Type B pancreatic cell (in vitro differentiated cells): Measurements from ENCODE around the gene TMEFF2. TPM values are rescaled to one million over a fixed set of nuclear protein-coding genes. Genes with fewer than 3 reads are reported as not detected.

Source experiments
- DNase-seq: peaks from one replicate; pipeline ENCODE4 v3.0.0; 2021; ENCODE audit warnings: mixed read lengths; ENCODE audit not compliant: unreplicated experiment; ENCODE audit errors: extremely low spot score
- H3K27ac Mint-ChIP-seq: 2 replicates; pipeline ENCODE4 v1.8.0; 2021; ENCODE audit warnings: mild to moderate bottlenecking, mixed read lengths
- H3K27me3 Mint-ChIP-seq: 2 replicates; pipeline ENCODE4 v1.8.0; 2021; ENCODE audit warnings: mixed read lengths
- H3K36me3 Mint-ChIP-seq: 2 replicates; pipeline ENCODE4 v1.8.0; 2021; ENCODE audit warnings: mixed read lengths
- H3K4me1 Mint-ChIP-seq: one replicate; pipeline ENCODE4 v1.8.0; 2021; ENCODE audit warnings: mixed read lengths; ENCODE audit not compliant: unreplicated experiment
- H3K4me3 Mint-ChIP-seq: 2 replicates; pipeline ENCODE4 v1.8.0; 2021; ENCODE audit warnings: mild to moderate bottlenecking, mixed read lengths
- H3K9me3 Mint-ChIP-seq: 2 replicates; pipeline ENCODE4 v1.8.0; 2021; ENCODE audit warnings: mixed read lengths
- total RNA-seq: library from RNA; stranded (reverse); gene quantifications from 2 replicates; pipeline ENCODE4 v1.2.1, GENCODE V29; 2021; ENCODE audit warnings: low replicate concordance
- TF ChIP-seq, protein P1 (sequence below): fragments of 200-600 bp; sonication (generic); conservative IDR thresholded peaks from 2 replicates; pipeline ENCODE4 v1.5.0; 2021; ENCODE audit warnings: antibody characterized with exemption, mild to moderate bottlenecking

The TMEFF2 gene
- total RNA-seq, 1 donor from 2014 or later, result 10.7 TPM

DNA sequence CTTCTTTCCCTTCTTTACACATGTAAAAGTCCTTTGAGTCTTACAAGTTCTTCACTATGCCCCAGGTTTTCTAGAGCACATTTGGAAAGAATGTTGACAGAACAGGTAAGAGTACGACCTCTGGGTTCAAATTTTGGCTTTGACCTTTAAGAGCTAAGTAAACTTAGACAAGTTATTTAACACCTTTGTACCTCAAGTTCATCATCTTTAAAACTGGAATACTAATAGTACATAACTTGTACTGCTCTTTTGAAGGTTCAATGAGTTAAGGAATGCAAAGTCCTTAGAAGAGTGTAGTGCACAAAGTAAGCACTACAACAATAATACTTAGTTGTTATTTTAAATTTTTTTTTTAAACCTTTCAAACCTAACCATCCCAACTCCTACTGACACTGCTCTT, 156.6 kb downstream of the TMEFF2 start:
- Mint-ChIP-seq H3K4me1 (peaks cover 15% of the 10 kb centered on the region), H3K27me3 (no peaks in the 10 kb centered on the region), H3K9me3 (peaks cover 11% of the 10 kb centered on the region), H3K27ac (no peak overlapping the region), H3K36me3 (no peaks in the 10 kb centered on the region), H3K4me3 (no peak overlapping the region)
- TF ChIP-seq, protein P1, sequence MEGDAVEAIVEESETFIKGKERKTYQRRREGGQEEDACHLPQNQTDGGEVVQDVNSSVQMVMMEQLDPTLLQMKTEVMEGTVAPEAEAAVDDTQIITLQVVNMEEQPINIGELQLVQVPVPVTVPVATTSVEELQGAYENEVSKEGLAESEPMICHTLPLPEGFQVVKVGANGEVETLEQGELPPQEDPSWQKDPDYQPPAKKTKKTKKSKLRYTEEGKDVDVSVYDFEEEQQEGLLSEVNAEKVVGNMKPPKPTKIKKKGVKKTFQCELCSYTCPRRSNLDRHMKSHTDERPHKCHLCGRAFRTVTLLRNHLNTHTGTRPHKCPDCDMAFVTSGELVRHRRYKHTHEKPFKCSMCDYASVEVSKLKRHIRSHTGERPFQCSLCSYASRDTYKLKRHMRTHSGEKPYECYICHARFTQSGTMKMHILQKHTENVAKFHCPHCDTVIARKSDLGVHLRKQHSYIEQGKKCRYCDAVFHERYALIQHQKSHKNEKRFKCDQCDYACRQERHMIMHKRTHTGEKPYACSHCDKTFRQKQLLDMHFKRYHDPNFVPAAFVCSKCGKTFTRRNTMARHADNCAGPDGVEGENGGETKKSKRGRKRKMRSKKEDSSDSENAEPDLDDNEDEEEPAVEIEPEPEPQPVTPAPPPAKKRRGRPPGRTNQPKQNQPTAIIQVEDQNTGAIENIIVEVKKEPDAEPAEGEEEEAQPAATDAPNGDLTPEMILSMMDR, result no peak
- no peak for DNase-seq

DNA sequence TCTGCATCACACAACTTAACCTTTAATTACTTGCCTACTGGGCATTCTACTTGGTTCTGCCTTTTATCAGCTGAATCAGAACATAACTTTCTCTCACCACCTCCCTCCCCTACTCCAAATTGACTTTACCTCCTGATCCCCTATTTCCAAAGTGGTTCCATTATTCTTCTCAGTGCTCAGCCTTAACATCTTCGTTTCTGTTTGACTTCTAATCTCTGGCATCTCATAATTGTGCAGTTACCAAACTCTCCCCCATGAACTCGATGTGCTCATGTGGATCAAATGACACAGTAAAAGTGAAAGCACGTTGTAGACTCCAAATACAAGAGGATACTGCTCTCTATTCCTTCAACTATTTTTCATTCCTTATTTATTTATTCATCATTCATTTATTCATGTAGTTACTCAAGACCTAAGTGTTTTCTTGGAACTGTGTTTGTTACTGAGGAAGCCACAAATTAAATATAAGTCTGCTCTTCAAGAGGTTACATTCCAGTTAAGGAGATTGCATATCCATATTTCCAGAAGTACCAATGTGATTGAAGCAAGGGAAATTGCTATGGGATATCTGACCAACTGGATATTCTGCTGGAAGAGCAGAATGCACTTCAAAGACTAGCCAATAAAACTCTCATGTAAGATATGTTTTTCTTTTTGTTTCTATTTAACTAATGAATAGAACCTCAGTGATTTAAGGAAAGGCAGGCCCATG, 158.8 kb downstream of the TMEFF2 start:
- Mint-ChIP-seq H3K27me3 (no peaks in the 10 kb centered on the region), H3K9me3 (peaks cover 4% of the 10 kb centered on the region), H3K4me1 (peaks cover 15% of the 10 kb centered on the region), H3K4me3 (peak overlapping the region; percentile 0), H3K36me3 (no peaks in the 10 kb centered on the region), H3K27ac (no peak overlapping the region)
- no peak for DNase-seq
- TF ChIP-seq, protein P1, result no peak

DNA sequence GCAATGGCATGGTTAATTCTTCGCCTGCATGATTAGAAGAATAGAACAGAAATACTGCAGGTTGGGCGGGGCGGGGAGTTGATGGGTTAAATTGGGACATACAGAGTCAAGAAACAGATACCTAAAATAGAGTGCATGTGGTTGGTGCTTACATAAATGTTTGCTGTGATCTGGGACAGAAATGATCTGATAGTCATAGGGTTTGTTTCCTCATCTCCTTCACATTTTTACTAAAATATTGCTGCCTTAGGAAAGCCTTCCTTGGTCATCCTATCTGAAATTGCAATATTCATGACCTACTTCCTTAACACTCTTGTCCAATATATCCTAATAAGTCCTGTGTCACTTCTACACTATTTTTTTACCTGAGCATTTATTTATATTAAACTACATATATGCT, 163.9 kb downstream of the TMEFF2 start:
- H3K4me1 Mint-ChIP-seq, result peaks cover 14% of the 10 kb centered on the region
- H3K4me3 Mint-ChIP-seq, result no peak overlapping the region
- TF ChIP-seq, protein P1, result no peak
- H3K9me3 Mint-ChIP-seq, result peaks cover 14% of the 10 kb centered on the region
- no peaks in the 10 kb centered on the region for H3K27me3 Mint-ChIP-seq
- no peak overlapping the region for H3K27ac Mint-ChIP-seq
- peaks cover 5% of the 10 kb centered on the region for H3K36me3 Mint-ChIP-seq
- DNase-seq, result no peak

DNA sequence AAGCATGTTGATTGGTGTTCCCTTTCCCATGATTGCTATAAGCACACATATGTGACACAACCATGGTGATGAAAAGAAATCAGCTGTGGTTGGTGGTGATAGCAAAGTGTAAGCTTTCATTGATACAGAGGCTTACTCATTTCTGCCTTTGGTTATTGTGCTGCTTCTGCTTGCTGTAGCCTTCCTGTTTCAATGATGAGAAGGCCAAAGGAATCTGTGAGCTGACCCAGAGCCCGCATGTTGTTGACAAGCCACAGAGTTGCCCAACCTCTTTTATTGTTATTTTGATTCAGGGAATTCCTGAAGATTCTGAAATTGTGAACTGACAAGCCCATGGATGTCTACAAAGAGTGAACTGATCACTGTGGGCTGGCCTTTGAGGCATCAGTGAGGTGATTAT, 164.4 kb downstream of the TMEFF2 start:
- TF ChIP-seq, protein P1, result no peak
- Mint-ChIP-seq H3K27me3 (no peaks in the 10 kb centered on the region), H3K4me1 (peaks cover 12% of the 10 kb centered on the region), H3K36me3 (peaks cover 5% of the 10 kb centered on the region), H3K9me3 (peaks cover 14% of the 10 kb centered on the region), H3K27ac (no peak overlapping the region), H3K4me3 (no peak overlapping the region)
- no peak for DNase-seq

DNA sequence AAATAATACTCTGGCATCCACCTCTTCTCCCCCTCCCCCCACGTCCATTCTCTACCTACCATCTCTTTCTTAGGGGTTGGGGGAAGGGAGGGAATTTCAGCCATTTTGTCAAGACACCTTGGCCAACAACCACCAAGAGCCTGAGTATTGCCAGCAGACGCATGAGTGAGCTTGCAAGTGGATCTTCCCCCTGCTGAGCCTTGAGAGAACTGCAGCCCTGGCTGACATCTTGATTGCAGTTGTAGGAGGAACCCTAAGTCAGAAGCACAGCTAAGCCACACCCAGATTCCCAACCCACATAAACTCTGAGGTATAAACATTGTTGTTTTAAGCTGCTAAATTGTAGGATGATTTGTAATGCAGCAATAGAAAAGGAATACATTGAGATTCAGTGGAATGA, 165.6 kb downstream of the TMEFF2 start:
- peaks cover 10% of the 10 kb centered on the region for H3K9me3 Mint-ChIP-seq
- TF ChIP-seq, protein P1, result peak; percentile 51
- DNase-seq, result no peak
- no peak overlapping the region for H3K4me3 Mint-ChIP-seq
- peaks cover 12% of the 10 kb centered on the region for H3K4me1 Mint-ChIP-seq
- no peaks in the 10 kb centered on the region for H3K27me3 Mint-ChIP-seq
- peaks cover 5% of the 10 kb centered on the region for H3K36me3 Mint-ChIP-seq
- H3K27ac Mint-ChIP-seq, result no peak overlapping the region

DNA sequence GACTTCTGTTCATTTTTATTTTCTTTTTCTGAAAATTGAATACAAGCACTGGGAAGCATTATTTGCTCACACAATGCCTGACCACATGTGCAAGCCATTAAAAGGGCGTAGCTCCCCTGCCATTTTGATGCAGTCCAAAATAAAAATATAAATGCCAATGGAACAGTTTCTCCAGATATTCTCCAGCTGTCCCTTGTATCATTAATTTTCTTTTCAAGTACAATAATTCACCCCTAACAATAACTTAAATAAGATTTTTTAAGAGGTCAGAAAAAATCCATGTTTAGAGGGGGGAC, 168.0 kb downstream of the TMEFF2 start:
- TF ChIP-seq, protein P1, result no peak
- no peak overlapping the region for H3K27ac Mint-ChIP-seq
- H3K36me3 Mint-ChIP-seq, result peaks cover 5% of the 10 kb centered on the region
- no peak for DNase-seq
- no peaks in the 10 kb centered on the region for H3K27me3 Mint-ChIP-seq
- peaks cover 12% of the 10 kb centered on the region for H3K4me1 Mint-ChIP-seq
- peaks cover 10% of the 10 kb centered on the region for H3K9me3 Mint-ChIP-seq
- H3K4me3 Mint-ChIP-seq, result no peak overlapping the region
